Upper lobe of left lung (tissue), 6 donors: ENCODE data around the gene PBX4. TPM values are rescaled to one million over a fixed set of nuclear protein-coding genes. Genes with fewer than 3 reads are reported as not detected.

Source experiments
- ATAC-seq, 2 donors: fragments of 200-7000 bp; cut with Tn5 transposase; one replicate each; pipeline ENCODE4 v1.9.1; 2022; ENCODE audit warnings: mild to moderate bottlenecking in 2 of 2, moderate library complexity in 2 of 2; ENCODE audit not compliant: low FRiP score in 2 of 2
- DNase-seq, 2 donors: peaks; one replicate each; pipeline ENCODE4 v3.0.0-alpha.2; 2019 to 2020
- H3K27ac ChIP-seq, 4 donors: fragments of 200-600 bp; sonication (generic); one replicate each; pipeline ENCODE4 v1.5.1; 2016 to 2019
- H3K27me3 ChIP-seq, 4 donors: fragments of 200-600 bp; sonication (generic); one replicate each; pipeline ENCODE4 v1.5.1; 2017 to 2019
- H3K36me3 ChIP-seq, 4 donors: fragments of 200-600 bp; sonication (generic); one replicate each; pipeline ENCODE4 v1.5.1; 2016 to 2019
- H3K4me1 ChIP-seq, 4 donors: fragments of 200-600 bp; sonication (generic); one replicate each; pipeline ENCODE4 v1.5.1; 2018 to 2019
- H3K4me3 ChIP-seq, 4 donors: fragments of 200-600 bp; sonication (generic); one replicate each; pipeline ENCODE4 v1.5.1; 2017 to 2019; ENCODE audit warnings: mild to moderate bottlenecking in 2 of 4, moderate library complexity in 1 of 4
- H3K9me3 ChIP-seq, 4 donors: fragments of 200-600 bp; sonication (generic); one replicate each; pipeline ENCODE4 v1.5.1; 2018 to 2019
- EP300 ChIP-seq, 4 donors: sonication (generic); formaldehyde crosslinking; IDR thresholded peaks; one replicate each; pipeline ENCODE4 v1.5.1; 2017; ENCODE audit warnings: antibody characterized with exemption in 4 of 4, control low read depth in 2 of 4
- POLR2A ChIP-seq, 4 donors: fragments of 450-650 bp; IDR thresholded peaks; one replicate each; pipeline ENCODE4 v1.5.1; 2016 to 2017; ENCODE audit warnings: antibody characterized with exemption in 4 of 4, mild to moderate bottlenecking in 2 of 4
- POLR2AphosphoS5 ChIP-seq, 2 donors: sonication (generic); formaldehyde crosslinking; IDR thresholded peaks; one replicate each; pipeline ENCODE4 v1.5.1; 2017; ENCODE audit warnings: antibody characterized with exemption in 2 of 2
- WGBS, 2 donors: methylation state at CpG; one replicate each; pipeline ENCODE4 v1.1.5; 2017 to 2018; 5-methylcytosine and 5-hydroxymethylcytosine counted together
- total RNA-seq, 6 donors: library from RNA; depleted of rRNA in 4 of 6; stranded (reverse); fragments of >200 nt in 4 of 6; gene quantifications; one replicate each; pipeline versions ENCODE4 v1.1.0 to v1.2.1, GENCODE V29; 2016 to 2021
- TF ChIP-seq, protein P1 (sequence below), 6 experiments: fragments of 450-650 bp in 4 of 6; fragments of 200-600 bp in 2 of 6; sonication (generic) in 2 of 6; IDR thresholded peaks; one replicate each; pipeline ENCODE4 v1.5.1; 2016 to 2019; ENCODE audit warnings: antibody characterized with exemption in 6 of 6
- donor health status: DM: no; HTN: no; CAD: no; lungs with moderate emphysema.
- donor health status: DM: no; HTN: yes; CAD: no; lungs with severe emphysema.

Gene PBX4
- total RNA-seq, 6 donors from 2014 or later = 2.0 to 30.4 (median 5.8) TPM

DNA sequence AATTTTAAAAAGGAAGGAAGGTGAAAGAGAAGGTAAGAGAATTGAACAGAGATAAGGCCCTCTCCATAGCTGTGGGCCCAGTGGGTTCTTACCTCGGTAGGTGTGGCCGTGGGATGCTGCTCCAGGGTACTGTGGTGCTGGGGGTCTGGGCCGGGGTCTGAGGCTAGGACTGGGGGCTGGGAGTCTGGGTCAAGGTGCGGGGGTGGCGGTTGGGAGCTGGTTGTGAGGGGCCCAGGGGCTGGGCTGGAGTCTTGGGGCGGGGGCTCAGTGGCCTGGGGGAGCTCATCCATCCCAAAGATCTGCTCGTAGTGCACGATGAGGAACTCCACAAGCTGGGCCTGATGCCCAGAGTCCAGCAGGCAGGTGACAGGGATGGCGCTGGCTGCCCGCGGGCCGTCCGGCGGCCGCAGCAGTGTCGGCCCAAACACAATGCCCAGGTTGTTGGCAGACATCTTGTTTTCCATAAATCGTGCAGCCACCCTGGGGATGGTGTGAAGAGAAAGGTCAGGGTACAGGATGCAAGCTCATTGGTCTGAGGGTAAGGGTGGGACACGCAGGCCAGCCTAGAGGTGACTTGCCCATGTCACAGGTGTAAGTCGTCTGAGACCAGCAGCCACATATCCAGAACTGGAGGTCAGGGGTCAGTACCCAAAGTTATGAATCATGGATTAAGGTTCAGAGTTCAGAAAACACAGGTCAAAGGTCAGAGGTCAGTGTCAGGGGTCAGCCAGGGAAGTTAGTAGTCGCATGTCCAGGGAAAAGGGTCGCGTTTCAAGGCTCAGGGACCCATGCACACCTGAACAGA lies 15.4 kb upstream of the PBX4 start:
- no peak for ATAC-seq
- WGBS, 2 donors = 91 to 97% methylated on average over 20 to 22 of the region's 22 CpGs
- no peak overlapping the region for H3K4me3 ChIP-seq
- no peaks in the 10 kb centered on the region for H3K27me3 ChIP-seq
- no peak overlapping the region for H3K27ac ChIP-seq
- H3K36me3 ChIP-seq = peaks cover 5 to 73% (median 55%) of the 10 kb centered on the region in 4 donors
- no peak for TF ChIP-seq POLR2AphosphoS5 (IDR thresholded peaks at IDR 0.05)
- TF ChIP-seq POLR2A (IDR thresholded peaks at IDR 0.05) = no peak
- TF ChIP-seq EP300 (IDR thresholded peaks at IDR 0.05) = no peak
- TF ChIP-seq, protein P1, sequence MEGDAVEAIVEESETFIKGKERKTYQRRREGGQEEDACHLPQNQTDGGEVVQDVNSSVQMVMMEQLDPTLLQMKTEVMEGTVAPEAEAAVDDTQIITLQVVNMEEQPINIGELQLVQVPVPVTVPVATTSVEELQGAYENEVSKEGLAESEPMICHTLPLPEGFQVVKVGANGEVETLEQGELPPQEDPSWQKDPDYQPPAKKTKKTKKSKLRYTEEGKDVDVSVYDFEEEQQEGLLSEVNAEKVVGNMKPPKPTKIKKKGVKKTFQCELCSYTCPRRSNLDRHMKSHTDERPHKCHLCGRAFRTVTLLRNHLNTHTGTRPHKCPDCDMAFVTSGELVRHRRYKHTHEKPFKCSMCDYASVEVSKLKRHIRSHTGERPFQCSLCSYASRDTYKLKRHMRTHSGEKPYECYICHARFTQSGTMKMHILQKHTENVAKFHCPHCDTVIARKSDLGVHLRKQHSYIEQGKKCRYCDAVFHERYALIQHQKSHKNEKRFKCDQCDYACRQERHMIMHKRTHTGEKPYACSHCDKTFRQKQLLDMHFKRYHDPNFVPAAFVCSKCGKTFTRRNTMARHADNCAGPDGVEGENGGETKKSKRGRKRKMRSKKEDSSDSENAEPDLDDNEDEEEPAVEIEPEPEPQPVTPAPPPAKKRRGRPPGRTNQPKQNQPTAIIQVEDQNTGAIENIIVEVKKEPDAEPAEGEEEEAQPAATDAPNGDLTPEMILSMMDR (IDR thresholded peaks at IDR 0.05) = no peak
- peak in 1 of 2 donors; percentile 69 for DNase-seq
- no peaks in the 10 kb centered on the region for H3K9me3 ChIP-seq
- H3K4me1 ChIP-seq = peaks cover 0 to 2% (median under 1%) of the 10 kb centered on the region in 4 donors

DNA sequence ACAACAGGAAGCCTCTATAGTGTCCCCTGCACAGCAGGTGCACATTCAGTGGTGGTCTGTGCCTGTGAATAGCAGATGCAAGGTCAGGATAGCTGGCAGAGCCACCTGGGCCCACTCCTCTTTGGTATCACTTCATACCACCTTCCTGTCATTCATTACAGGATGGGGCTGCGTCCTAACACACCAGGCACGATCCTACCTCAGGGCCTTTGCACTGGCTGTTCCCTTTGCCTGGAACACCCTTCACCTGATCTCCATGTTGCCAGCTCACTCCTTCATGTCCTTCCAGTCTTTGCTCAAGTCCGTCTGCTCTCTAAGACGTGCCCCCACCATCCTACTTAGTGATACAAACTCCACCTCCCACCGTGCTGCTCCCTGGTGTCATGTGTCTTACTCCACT lies 14.2 kb upstream of the PBX4 start:
- peaks cover 10 to 14% (median 12%) of the 10 kb centered on the region in 4 donors for H3K4me1 ChIP-seq
- ATAC-seq (no peak), DNase-seq (no peak)
- 83 to 87% methylated on average over 5 of the region's 5 CpGs for WGBS, 2 donors
- H3K27ac ChIP-seq = no peak overlapping the region
- no peak overlapping the region for H3K4me3 ChIP-seq
- H3K9me3 ChIP-seq = no peaks in the 10 kb centered on the region
- peaks cover 5 to 64% (median 48%) of the 10 kb centered on the region in 4 donors for H3K36me3 ChIP-seq
- H3K27me3 ChIP-seq = peaks cover 0 to 4% (median 0%) of the 10 kb centered on the region in 4 donors
- TF ChIP-seq POLR2A (IDR thresholded peaks at IDR 0.05) (no peak), EP300 (IDR thresholded peaks at IDR 0.05) (no peak), POLR2AphosphoS5 (IDR thresholded peaks at IDR 0.05) (no peak)
- TF ChIP-seq, protein P1 (IDR thresholded peaks at IDR 0.05) = no peak

DNA sequence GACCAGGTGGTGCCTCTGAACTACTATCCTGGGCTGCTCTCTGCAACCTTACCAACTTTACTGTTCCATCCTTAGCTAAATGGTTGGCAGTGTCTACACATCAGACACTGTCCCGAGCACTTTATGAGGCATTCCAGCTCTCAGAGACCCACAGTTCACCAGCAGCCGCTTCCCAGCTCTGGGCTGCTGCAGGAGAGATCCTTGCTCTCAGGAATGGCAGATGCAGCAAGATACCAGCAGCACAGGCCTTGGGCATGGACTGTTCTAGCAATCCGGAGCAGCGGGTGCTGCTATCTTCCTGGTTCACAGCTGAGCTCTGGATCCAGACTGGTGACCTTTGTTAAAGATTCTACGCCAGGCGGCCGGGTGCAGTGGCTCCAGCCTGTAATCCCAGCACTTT lies 12.9 kb upstream of the PBX4 start:
- Histone ChIP-seq H3K36me3 (peaks cover 5 to 51% (median 36%) of the 10 kb centered on the region in 4 donors), H3K27ac (no peak overlapping the region), H3K9me3 (no peaks in the 10 kb centered on the region), H3K4me3 (no peak overlapping the region), H3K27me3 (peaks cover 0 to 4% (median 0%) of the 10 kb centered on the region in 4 donors), H3K4me1 (peaks cover 14 to 21% (median 16%) of the 10 kb centered on the region in 4 donors)
- WGBS, 2 donors = 95 to 100% methylated on average over 3 to 7 of the region's 7 CpGs
- ATAC-seq (no peak), DNase-seq (no peak)
- TF ChIP-seq POLR2A (IDR thresholded peaks at IDR 0.05) (no peak), EP300 (IDR thresholded peaks at IDR 0.05) (no peak), POLR2AphosphoS5 (IDR thresholded peaks at IDR 0.05) (no peak)
- TF ChIP-seq, protein P1 (IDR thresholded peaks at IDR 0.05) = no peak

DNA sequence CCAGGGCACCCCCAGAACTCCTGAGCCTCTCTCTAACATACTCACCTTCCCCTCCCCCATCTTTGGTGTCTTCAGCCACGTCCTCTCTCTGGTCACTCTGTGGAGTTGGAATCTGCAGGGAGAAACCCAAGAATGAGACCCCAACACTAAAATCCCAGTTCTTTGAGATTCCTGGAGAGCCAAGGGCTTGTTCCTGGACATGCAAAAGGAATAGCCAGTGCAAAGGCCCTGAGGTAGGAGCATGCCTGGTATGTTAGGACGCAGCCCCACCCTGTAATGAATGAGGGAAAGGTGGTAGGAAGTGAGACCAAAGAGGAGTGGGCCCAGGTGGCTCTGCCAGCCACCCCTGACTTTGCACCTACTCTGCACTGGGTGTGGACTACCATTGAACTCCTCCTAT lies 11.9 kb upstream of the PBX4 start:
- Histone ChIP-seq H3K9me3 (no peaks in the 10 kb centered on the region), H3K27me3 (peaks cover 0 to 4% (median 0%) of the 10 kb centered on the region in 4 donors), H3K4me1 (peaks cover 14 to 21% (median 16%) of the 10 kb centered on the region in 4 donors), H3K27ac (no peak overlapping the region), H3K4me3 (no peak overlapping the region), H3K36me3 (peaks cover 5 to 42% (median 31%) of the 10 kb centered on the region in 4 donors)
- TF ChIP-seq POLR2A (IDR thresholded peaks at IDR 0.05) (no peak), EP300 (IDR thresholded peaks at IDR 0.05) (no peak), POLR2AphosphoS5 (IDR thresholded peaks at IDR 0.05) (no peak)
- TF ChIP-seq, protein P1 (IDR thresholded peaks at IDR 0.05) = no peak
- ATAC-seq (no peak), DNase-seq (no peak)
- WGBS, 2 donors = 95 to 96% methylated on average over 2 of the region's 2 CpGs
